HEK293 (cell line): ENCODE measurements around the gene DGKZ.

Source experiments
- CTCF ChIA-PET: fragments of 350-600 bp; formaldehyde crosslinking; extraction: SDS; loops from one replicate; lab custom pipeline; 2021; ENCODE audit warnings: antibody characterized with exemption; lab: Yijun Ruan, JAX
- POLR2A ChIA-PET: fragments of 300-600 bp; formaldehyde crosslinking; extraction: SDS; loops from one replicate; lab custom pipeline; 2020; ENCODE audit warnings: antibody characterized with exemption, inconsistent platforms; lab: Yijun Ruan, JAX
- H3K27ac ChIP-seq: fragments of 200-500 bp; sonication (Bioruptor generic); 2 replicates; pipeline ENCODE4 v1.5.1; 2014; ENCODE audit warnings: low read depth, low read length, control low read depth, inconsistent platforms; ENCODE audit errors: extremely low read depth
- H3K36me3 ChIP-seq, 2 experiments: fragments of 200-500 bp in 1 of 2; sonication (Bioruptor generic) in 1 of 2; 1 replicate in 1 of 2; 2 replicates in 1 of 2; pipeline ENCODE4 v1.5.1; 2014 to 2017; ENCODE audit warnings: inconsistent platforms in 2 of 2, low read length in 2 of 2; ENCODE audit not compliant: control insufficient read depth in 2 of 2, insufficient read depth in 1 of 2
- H3K4me1 ChIP-seq: fragments of 200-500 bp; sonication (Bioruptor generic); 2 replicates; pipeline ENCODE4 v1.5.1; 2014; ENCODE audit warnings: mild to moderate bottlenecking, low read length, inconsistent platforms; ENCODE audit not compliant: control insufficient read depth, insufficient read depth
- H3K4me3 ChIP-seq: 2 replicates; pipeline ENCODE4 v1.5.1; 2011; ENCODE audit warnings: low read depth, mild to moderate bottlenecking, control low read depth, low read length, moderate library complexity
- H3K9me3 ChIP-seq: fragments of 200-500 bp; sonication (Bioruptor generic); 2 replicates; pipeline ENCODE4 v1.5.1; 2014; ENCODE audit warnings: low read depth, low read length, inconsistent platforms; ENCODE audit not compliant: control insufficient read depth, insufficient read depth
- EGR2 ChIP-seq: fragments of 450-650 bp; formaldehyde crosslinking; IDR thresholded peaks from 2 replicates; pipeline ENCODE4 v1.5.1; 2016; ENCODE audit warnings: low read depth, missing biosample characterization, missing genetic modification characterization
- SETDB1 ChIP-seq: IDR thresholded peaks from one replicate; pipeline ENCODE4 v1.6.1; 2017; ENCODE audit warnings: mild to moderate bottlenecking, low read length, moderate library complexity, mixed read lengths; ENCODE audit not compliant: insufficient read length
- SP2 ChIP-seq: fragments of 450-650 bp; formaldehyde crosslinking; IDR thresholded peaks from 2 replicates; pipeline ENCODE4 v1.5.1; 2016; ENCODE audit warnings: missing biosample characterization, missing genetic modification characterization
- ZFHX2 ChIP-seq: fragments of 450-650 bp; formaldehyde crosslinking; conservative IDR thresholded peaks from 2 replicates; pipeline ENCODE4 v1.5.1; 2016; ENCODE audit warnings: missing biosample characterization, missing genetic modification characterization
- ZNF223 ChIP-seq: fragments of 450-650 bp; formaldehyde crosslinking; IDR thresholded peaks from 2 replicates; pipeline ENCODE4 v1.5.1; 2016; ENCODE audit warnings: missing biosample characterization, missing genetic modification characterization
- ZNF23 ChIP-seq: fragments of 450-650 bp; formaldehyde crosslinking; IDR thresholded peaks from 2 replicates; pipeline ENCODE4 v1.5.1; 2016; ENCODE audit warnings: missing biosample characterization, missing genetic modification characterization, borderline replicate concordance
- ZNF521 ChIP-seq: fragments of 450-650 bp; formaldehyde crosslinking; IDR thresholded peaks from 2 replicates; pipeline ENCODE4 v1.5.1; 2017; ENCODE audit warnings: missing biosample characterization, mild to moderate bottlenecking, missing genetic modification characterization
- ZNF621 ChIP-seq: fragments of 450-650 bp; formaldehyde crosslinking; IDR thresholded peaks from 2 replicates; pipeline ENCODE4 v1.5.1; 2017; ENCODE audit warnings: missing biosample characterization, missing genetic modification characterization
- ZNF701 ChIP-seq: fragments of 450-650 bp; formaldehyde crosslinking; IDR thresholded peaks from 2 replicates; pipeline ENCODE4 v1.5.1; 2016; ENCODE audit warnings: missing biosample characterization, missing genetic modification characterization
- ZNF76 ChIP-seq: fragments of 450-650 bp; formaldehyde crosslinking; IDR thresholded peaks from 2 replicates; pipeline ENCODE4; 2016; ENCODE audit warnings: low read depth, missing biosample characterization, missing genetic modification characterization, borderline replicate concordance
- ZNF768 ChIP-seq: fragments of 450-650 bp; formaldehyde crosslinking; IDR thresholded peaks from 2 replicates; pipeline ENCODE4 v1.5.1; 2018; ENCODE audit warnings: missing biosample characterization, mild to moderate bottlenecking, missing genetic modification characterization
- TF ChIP-seq, protein P1 (sequence below): fragments of 450-650 bp; formaldehyde crosslinking; optimal IDR thresholded peaks from 2 replicates; pipeline ENCODE3; 2016; ENCODE audit warnings: missing biosample characterization, mild to moderate bottlenecking, missing genetic modification characterization
- TF ChIP-seq, protein P2 (sequence below): fragments of 450-650 bp; formaldehyde crosslinking; IDR thresholded peaks from 2 replicates; pipeline ENCODE4 v1.5.1; 2016; ENCODE audit warnings: missing biosample characterization, missing genetic modification characterization
- TF ChIP-seq, protein P3 (sequence below): fragments of 450-650 bp; formaldehyde crosslinking; IDR thresholded peaks from 2 replicates; pipeline ENCODE4 v1.5.1; 2016; ENCODE audit warnings: missing biosample characterization, missing genetic modification characterization
- TF ChIP-seq, protein P4 (sequence below): fragments of 450-650 bp; formaldehyde crosslinking; IDR thresholded peaks from 2 replicates; pipeline ENCODE4 v1.5.1; 2016; ENCODE audit warnings: missing biosample characterization, missing genetic modification characterization, borderline replicate concordance
- TF ChIP-seq, protein P5 (sequence below): fragments of 450-650 bp; formaldehyde crosslinking; IDR thresholded peaks from 2 replicates; pipeline ENCODE4 v1.5.1; 2016; ENCODE audit warnings: missing biosample characterization, missing genetic modification characterization
- TF ChIP-seq, protein P6 (sequence below): fragments of 450-650 bp; formaldehyde crosslinking; IDR thresholded peaks from 2 replicates; pipeline ENCODE4 v1.5.1; 2017; ENCODE audit warnings: missing biosample characterization, missing genetic modification characterization

Gene DGKZ

DNA sequence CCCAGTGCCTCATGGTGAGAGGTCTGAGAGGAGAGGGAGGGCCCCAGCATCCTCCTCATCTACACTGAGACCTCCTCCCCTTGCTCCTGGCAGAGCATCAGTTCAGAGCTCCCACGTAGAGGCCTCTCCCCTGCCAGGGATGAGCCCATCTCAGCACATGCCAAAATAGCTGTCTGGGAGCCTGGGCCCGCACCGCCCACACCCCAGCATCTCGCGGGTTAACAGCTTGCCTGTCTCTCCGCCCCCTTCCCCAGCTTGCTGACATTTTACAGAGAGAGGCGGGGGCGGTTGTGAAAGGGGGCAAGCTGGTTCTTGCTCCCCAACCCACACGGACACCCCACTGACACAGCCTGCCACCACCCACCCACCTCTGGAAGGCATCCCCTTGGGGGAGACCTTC, 6.4 kb downstream of the DGKZ start:
- CTCF ChIA-PET: interaction anchor here (0.7 to 10.0 kb wide), 6 partner anchors 13 to 904 kb away, joined by 3 to 98 read pairs (median 6); partner anchors contain the start of genes CHRM4 and NR1H3
- H3K4me1 ChIP-seq: no peaks in the 10 kb centered on the region; the same call in 1 of the 2 replicates
- H3K27ac ChIP-seq: no peak overlapping the region
- H3K36me3 ChIP-seq: peaks cover 0 to 26% of the 10 kb centered on the region in 2 experiments; a peak in 1 of 3 replicates
- TF ChIP-seq, protein P1, sequence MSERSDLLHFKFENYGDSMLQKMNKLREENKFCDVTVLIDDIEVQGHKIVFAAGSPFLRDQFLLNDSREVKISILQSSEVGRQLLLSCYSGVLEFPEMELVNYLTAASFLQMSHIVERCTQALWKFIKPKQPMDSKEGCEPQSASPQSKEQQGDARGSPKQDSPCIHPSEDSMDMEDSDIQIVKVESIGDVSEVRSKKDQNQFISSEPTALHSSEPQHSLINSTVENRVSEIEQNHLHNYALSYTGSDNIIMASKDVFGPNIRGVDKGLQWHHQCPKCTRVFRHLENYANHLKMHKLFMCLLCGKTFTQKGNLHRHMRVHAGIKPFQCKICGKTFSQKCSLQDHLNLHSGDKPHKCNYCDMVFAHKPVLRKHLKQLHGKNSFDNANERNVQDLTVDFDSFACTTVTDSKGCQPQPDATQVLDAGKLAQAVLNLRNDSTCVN (tag by site-specific recombination): no peak
- peak; percentile 98 for TF ChIP-seq EGR2 (tag by site-specific recombination)
- no peak for TF ChIP-seq SETDB1
- TF ChIP-seq, protein P2, sequence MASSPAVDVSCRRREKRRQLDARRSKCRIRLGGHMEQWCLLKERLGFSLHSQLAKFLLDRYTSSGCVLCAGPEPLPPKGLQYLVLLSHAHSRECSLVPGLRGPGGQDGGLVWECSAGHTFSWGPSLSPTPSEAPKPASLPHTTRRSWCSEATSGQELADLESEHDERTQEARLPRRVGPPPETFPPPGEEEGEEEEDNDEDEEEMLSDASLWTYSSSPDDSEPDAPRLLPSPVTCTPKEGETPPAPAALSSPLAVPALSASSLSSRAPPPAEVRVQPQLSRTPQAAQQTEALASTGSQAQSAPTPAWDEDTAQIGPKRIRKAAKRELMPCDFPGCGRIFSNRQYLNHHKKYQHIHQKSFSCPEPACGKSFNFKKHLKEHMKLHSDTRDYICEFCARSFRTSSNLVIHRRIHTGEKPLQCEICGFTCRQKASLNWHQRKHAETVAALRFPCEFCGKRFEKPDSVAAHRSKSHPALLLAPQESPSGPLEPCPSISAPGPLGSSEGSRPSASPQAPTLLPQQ (tag by site-specific recombination): 0 out of 2 replicates have a peak, but pooled peaks have one; percentile 19
- peak; percentile 99 for TF ChIP-seq ZFHX2 (tag by site-specific recombination)
- POLR2A ChIA-PET: no interaction called here
- H3K9me3 ChIP-seq: no peaks in the 10 kb centered on the region
- no peak overlapping the region for H3K4me3 ChIP-seq

DNA sequence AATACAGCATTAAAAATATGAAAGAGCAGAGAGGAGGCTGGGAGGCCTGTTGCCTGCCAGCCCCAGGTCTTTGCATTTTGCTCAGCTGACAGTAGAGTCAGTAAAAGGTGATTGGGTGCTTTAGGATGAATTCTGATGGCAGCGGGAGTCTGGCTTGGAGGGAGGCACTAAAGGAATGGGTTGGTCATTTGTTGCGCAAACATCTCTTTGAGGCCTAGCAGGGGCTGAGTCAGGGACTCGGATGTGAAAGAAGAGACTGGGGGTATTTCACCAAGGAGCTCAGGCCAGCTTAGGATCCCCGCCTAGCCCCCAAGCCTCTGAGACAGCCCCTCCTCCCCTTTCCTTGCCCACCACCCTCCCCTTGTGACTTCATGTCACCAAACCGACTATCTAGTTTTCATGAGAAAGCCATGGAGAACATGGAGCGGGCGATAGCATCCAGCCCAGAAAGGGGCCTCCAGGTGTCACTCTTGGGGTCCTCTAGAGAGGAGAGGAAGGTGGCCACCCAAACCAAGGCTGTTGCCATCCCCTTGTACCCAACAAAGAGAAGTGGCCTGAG, 9.7 kb downstream of the DGKZ start:
- ChIA-PET POLR2A (interaction anchor here (1.1 kb wide), 1 partner anchor 21 kb away, joined by 4 read pairs; no protein-coding TSS in a partner anchor), CTCF (interaction anchor here (0.5 to 1.9 kb wide), 7 partner anchors 8 to 133 kb away, joined by 3 to 8 read pairs (median 3); partner anchors contain the start of gene DGKZ)
- Histone ChIP-seq H3K4me1 (peaks cover 9% of the 10 kb centered on the region), H3K4me3 (no peak overlapping the region), H3K36me3 (peaks cover 0 to 14% of the 10 kb centered on the region in 2 experiments; a peak in 1 of 3 replicates), H3K27ac (no peak overlapping the region), H3K9me3 (no peaks in the 10 kb centered on the region)
- TF ChIP-seq, protein P3, sequence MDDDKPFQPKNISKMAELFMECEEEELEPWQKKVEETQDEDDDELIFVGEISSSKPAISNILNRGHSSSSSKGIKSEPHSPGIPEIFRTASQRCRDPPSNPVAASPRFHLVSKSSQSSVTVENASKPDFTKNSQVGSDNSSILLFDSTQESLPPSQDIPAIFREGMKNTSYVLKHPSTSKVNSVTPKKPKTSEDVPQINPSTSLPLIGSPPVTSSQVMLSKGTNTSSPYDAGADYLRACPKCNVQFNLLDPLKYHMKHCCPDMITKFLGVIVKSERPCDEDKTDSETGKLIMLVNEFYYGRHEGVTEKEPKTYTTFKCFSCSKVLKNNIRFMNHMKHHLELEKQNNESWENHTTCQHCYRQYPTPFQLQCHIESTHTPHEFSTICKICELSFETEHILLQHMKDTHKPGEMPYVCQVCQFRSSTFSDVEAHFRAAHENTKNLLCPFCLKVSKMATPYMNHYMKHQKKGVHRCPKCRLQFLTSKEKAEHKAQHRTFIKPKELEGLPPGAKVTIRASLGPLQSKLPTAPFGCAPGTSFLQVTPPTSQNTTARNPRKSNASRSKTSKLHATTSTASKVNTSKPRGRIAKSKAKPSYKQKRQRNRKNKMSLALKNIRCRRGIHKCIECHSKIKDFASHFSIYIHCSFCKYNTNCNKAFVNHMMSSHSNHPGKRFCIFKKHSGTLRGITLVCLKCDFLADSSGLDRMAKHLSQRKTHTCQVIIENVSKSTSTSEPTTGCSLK (tag by site-specific recombination): no peak
- TF ChIP-seq ZNF701: no peak
- TF ChIP-seq ZNF621 (tag by site-specific recombination): no peak
- TF ChIP-seq ZNF76 (tag by site-specific recombination): no peak
- TF ChIP-seq, protein P4, sequence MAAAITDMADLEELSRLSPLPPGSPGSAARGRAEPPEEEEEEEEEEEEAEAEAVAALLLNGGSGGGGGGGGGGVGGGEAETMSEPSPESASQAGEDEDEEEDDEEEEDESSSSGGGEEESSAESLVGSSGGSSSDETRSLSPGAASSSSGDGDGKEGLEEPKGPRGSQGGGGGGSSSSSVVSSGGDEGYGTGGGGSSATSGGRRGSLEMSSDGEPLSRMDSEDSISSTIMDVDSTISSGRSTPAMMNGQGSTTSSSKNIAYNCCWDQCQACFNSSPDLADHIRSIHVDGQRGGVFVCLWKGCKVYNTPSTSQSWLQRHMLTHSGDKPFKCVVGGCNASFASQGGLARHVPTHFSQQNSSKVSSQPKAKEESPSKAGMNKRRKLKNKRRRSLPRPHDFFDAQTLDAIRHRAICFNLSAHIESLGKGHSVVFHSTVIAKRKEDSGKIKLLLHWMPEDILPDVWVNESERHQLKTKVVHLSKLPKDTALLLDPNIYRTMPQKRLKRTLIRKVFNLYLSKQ (tag by site-specific recombination): no peak
- no peak for TF ChIP-seq ZNF521 (tag by site-specific recombination)
- TF ChIP-seq ZNF23 (tag by site-specific recombination): no peak
- TF ChIP-seq ZNF768 (tag by site-specific recombination): no peak
- TF ChIP-seq SP2 (tag by site-specific recombination): no peak
- TF ChIP-seq, protein P5, sequence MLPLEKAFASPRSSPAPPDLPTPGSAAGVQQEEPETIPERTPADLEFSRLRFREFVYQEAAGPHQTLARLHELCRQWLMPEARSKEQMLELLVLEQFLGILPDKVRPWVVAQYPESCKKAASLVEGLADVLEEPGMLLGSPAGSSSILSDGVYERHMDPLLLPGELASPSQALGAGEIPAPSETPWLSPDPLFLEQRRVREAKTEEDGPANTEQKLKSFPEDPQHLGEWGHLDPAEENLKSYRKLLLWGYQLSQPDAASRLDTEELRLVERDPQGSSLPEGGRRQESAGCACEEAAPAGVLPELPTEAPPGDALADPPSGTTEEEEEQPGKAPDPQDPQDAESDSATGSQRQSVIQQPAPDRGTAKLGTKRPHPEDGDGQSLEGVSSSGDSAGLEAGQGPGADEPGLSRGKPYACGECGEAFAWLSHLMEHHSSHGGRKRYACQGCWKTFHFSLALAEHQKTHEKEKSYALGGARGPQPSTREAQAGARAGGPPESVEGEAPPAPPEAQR: no peak
- TF ChIP-seq, protein P6, sequence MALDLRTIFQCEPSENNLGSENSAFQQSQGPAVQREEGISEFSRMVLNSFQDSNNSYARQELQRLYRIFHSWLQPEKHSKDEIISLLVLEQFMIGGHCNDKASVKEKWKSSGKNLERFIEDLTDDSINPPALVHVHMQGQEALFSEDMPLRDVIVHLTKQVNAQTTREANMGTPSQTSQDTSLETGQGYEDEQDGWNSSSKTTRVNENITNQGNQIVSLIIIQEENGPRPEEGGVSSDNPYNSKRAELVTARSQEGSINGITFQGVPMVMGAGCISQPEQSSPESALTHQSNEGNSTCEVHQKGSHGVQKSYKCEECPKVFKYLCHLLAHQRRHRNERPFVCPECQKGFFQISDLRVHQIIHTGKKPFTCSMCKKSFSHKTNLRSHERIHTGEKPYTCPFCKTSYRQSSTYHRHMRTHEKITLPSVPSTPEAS (tag by site-specific recombination): no peak
- TF ChIP-seq ZNF223 (tag by site-specific recombination): no peak
